Measurements from ENCODE around the gene IGLL5. TPM values are rescaled to one million over a fixed set of nuclear protein-coding genes. Genes with fewer than 3 reads are reported as not detected.

Gene IGLL5
- total RNA-seq, 3 donors from 2014 or later = 11.1 to 41.3 TPM; not detected in 1

- no peak for DNase-seq (ENCODE audit: low spot score in 2 of 2)
- Histone ChIP-seq H3K4me3 (no peak overlapping the region), H3K4me1 (no peaks in the 10 kb centered on the region), H3K9me3 (no peaks in the 10 kb centered on the region), H3K27me3 (peaks cover 0 to 7% of the 10 kb centered on the region in 2 donors), H3K27ac (no peak overlapping the region), H3K36me3 (no peaks in the 10 kb centered on the region)
- intact Hi-C loops (cut with DNase I; ENCODE audit: low total_unique reads) = no loop called here
- TF ChIP-seq CTCF (IDR thresholded peaks at IDR 0.05) = no peak
- TF ChIP-seq POLR2A (IDR thresholded peaks at IDR 0.05) = no peak
- TF ChIP-seq POLR2AphosphoS5 (IDR thresholded peaks at IDR 0.05) = no peak
Observed at GRCh38 chr22:22855617-22856308, 31.9 kb upstream of the IGLL5 start.

GRCh38 chr22:22856364-22856763, 31.3 kb upstream of the IGLL5 start:
- DNase-seq (ENCODE audit: low spot score in 2 of 2) = no peak
- no peaks in the 10 kb centered on the region for H3K4me1 ChIP-seq
- no peak overlapping the region for H3K4me3 ChIP-seq
- TF ChIP-seq CTCF (IDR thresholded peaks at IDR 0.05) = no peak
- TF ChIP-seq POLR2AphosphoS5 (IDR thresholded peaks at IDR 0.05) = no peak
- no peak for TF ChIP-seq POLR2A (IDR thresholded peaks at IDR 0.05)
- H3K9me3 ChIP-seq = no peaks in the 10 kb centered on the region
- no peak overlapping the region for H3K27ac ChIP-seq
- peaks cover 0 to 7% of the 10 kb centered on the region in 2 donors for H3K27me3 ChIP-seq
- H3K36me3 ChIP-seq = no peaks in the 10 kb centered on the region
- intact Hi-C loops (cut with DNase I; ENCODE audit: low total_unique reads) = no loop called here

- Histone ChIP-seq H3K4me1 (no peaks in the 10 kb centered on the region), H3K27ac (no peak overlapping the region), H3K27me3 (peaks cover 0 to 7% of the 10 kb centered on the region in 2 donors), H3K36me3 (no peaks in the 10 kb centered on the region), H3K4me3 (no peak overlapping the region), H3K9me3 (no peaks in the 10 kb centered on the region)
- intact Hi-C loops (cut with DNase I; ENCODE audit: low total_unique reads) = no loop called here
- no peak for TF ChIP-seq POLR2A (IDR thresholded peaks at IDR 0.05)
- no peak for TF ChIP-seq CTCF (IDR thresholded peaks at IDR 0.05)
- no peak for TF ChIP-seq POLR2AphosphoS5 (IDR thresholded peaks at IDR 0.05)
- DNase-seq (ENCODE audit: low spot score in 2 of 2) = no peak
Observed at GRCh38 chr22:22856885-22857606, 30.6 kb upstream of the IGLL5 start.

GRCh38 chr22:22857607-22858558, 29.7 kb upstream of the IGLL5 start:
- no peak for TF ChIP-seq POLR2A (IDR thresholded peaks at IDR 0.05)
- no peak for TF ChIP-seq CTCF (IDR thresholded peaks at IDR 0.05)
- no peak for TF ChIP-seq POLR2AphosphoS5 (IDR thresholded peaks at IDR 0.05)
- no peaks in the 10 kb centered on the region for H3K36me3 ChIP-seq
- H3K4me1 ChIP-seq = no peaks in the 10 kb centered on the region
- peaks cover 0 to 7% of the 10 kb centered on the region in 2 donors for H3K27me3 ChIP-seq
- H3K27ac ChIP-seq = no peak overlapping the region
- intact Hi-C loops (cut with DNase I; ENCODE audit: low total_unique reads) = no loop called here
- H3K9me3 ChIP-seq = no peaks in the 10 kb centered on the region
- H3K4me3 ChIP-seq = no peak overlapping the region
- no peak for DNase-seq (ENCODE audit: low spot score in 2 of 2)
